HEK293T (cell line): ENCODE results near the gene GSTA1.

Source experiments
- ARNT ChIP-seq: fragments of 450-650 bp; IDR thresholded peaks from 2 replicates; pipeline ENCODE4 v1.6.1; 2017; ENCODE audit warnings: mild to moderate bottlenecking
- BHLHE40 ChIP-seq: fragments of 450-650 bp; IDR thresholded peaks from 2 replicates; pipeline ENCODE4 v1.6.1; 2016; ENCODE audit warnings: mild to moderate bottlenecking, moderate library complexity, borderline replicate concordance
- CTBP1 ChIP-seq: fragments of 450-650 bp; IDR thresholded peaks from 2 replicates; pipeline ENCODE4 v1.6.1; 2016; ENCODE audit warnings: borderline replicate concordance
- ELF4 ChIP-seq: fragments of 450-650 bp; IDR thresholded peaks from 2 replicates; pipeline ENCODE4 v1.6.1; 2017; ENCODE audit warnings: antibody characterized with exemption
- FOXA1 ChIP-seq: fragments of 450-650 bp; IDR thresholded peaks from 2 replicates; pipeline ENCODE4 v1.6.1; 2016; ENCODE audit warnings: mild to moderate bottlenecking
- FOXK2 ChIP-seq: fragments of 450-650 bp; IDR thresholded peaks from 2 replicates; pipeline ENCODE4 v1.6.1; 2016; ENCODE audit warnings: mild to moderate bottlenecking
- FOXM1 ChIP-seq: fragments of 450-650 bp; IDR thresholded peaks from 2 replicates; pipeline ENCODE4 v1.6.1; 2017; ENCODE audit warnings: mild to moderate bottlenecking, borderline replicate concordance
- HDGF ChIP-seq: fragments of 450-650 bp; IDR thresholded peaks from 2 replicates; pipeline ENCODE4 v1.6.1; 2017; ENCODE audit warnings: antibody characterized with exemption, borderline replicate concordance
- L3MBTL2 ChIP-seq: fragments of 450-650 bp; conservative IDR thresholded peaks from 2 replicates; pipeline ENCODE4 v1.6.1; 2016; ENCODE audit warnings: mild to moderate bottlenecking
- NFRKB ChIP-seq: fragments of 450-650 bp; IDR thresholded peaks from 2 replicates; pipeline ENCODE4 v1.6.1; 2016; ENCODE audit warnings: mild to moderate bottlenecking, moderate library complexity
- SP1 ChIP-seq: fragments of 450-650 bp; IDR thresholded peaks from 2 replicates; pipeline ENCODE4 v1.6.1; 2017
- SUZ12 ChIP-seq: fragments of 450-650 bp; IDR thresholded peaks from 2 replicates; pipeline ENCODE4 v1.6.1; 2016; ENCODE audit warnings: mild to moderate bottlenecking
- ZNF384 ChIP-seq: fragments of 450-650 bp; IDR thresholded peaks from 2 replicates; pipeline ENCODE4 v1.6.1; 2016
- TF ChIP-seq, protein P1 (sequence below): fragments of 450-650 bp; IDR thresholded peaks from 2 replicates; pipeline ENCODE4 v1.6.1; 2016

DNA sequence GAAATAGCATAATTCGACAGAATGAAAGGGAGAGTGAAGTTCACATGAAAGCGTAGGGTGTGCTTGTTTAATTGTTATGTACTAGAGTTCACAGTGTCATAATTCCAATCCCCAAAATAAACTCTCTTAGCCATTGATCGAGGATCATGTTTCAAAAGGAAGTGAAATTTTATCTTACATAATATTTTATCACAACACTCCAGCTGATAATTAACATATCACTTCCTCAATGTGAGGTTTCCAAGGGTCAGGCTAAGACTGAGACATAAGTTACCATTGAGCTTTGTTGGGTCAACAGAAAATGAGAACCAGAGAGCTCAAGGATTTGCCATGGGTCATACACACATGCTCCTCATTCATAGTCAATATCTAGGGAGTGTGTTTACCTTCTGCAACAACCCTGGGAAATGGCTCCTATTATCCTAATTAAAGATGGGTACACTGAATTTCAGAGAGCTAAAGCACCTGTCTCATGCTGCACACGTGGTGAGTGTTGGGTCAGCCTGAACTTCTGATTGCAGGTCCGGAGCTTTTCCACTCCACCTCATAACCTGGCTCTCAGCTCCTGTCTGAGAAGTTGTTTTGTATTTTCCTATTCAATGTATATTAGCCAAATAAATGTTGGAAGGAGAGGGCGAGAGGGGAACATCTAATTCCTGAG is 43.4 kb downstream of the GSTA1 start:
- TF ChIP-seq, protein P1, sequence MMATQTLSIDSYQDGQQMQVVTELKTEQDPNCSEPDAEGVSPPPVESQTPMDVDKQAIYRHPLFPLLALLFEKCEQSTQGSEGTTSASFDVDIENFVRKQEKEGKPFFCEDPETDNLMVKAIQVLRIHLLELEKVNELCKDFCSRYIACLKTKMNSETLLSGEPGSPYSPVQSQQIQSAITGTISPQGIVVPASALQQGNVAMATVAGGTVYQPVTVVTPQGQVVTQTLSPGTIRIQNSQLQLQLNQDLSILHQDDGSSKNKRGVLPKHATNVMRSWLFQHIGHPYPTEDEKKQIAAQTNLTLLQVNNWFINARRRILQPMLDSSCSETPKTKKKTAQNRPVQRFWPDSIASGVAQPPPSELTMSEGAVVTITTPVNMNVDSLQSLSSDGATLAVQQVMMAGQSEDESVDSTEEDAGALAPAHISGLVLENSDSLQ = no peak
- no peak for TF ChIP-seq FOXA1
- no peak for TF ChIP-seq ELF4
- no peak for TF ChIP-seq NFRKB
- no peak for TF ChIP-seq L3MBTL2
- TF ChIP-seq ARNT = no peak
- TF ChIP-seq ZNF384 = no peak
- no peak for TF ChIP-seq FOXM1
- TF ChIP-seq HDGF = no peak
- no peak for TF ChIP-seq SP1
- TF ChIP-seq BHLHE40 = no peak
- no peak for TF ChIP-seq CTBP1
- TF ChIP-seq FOXK2 = no peak
- TF ChIP-seq SUZ12 = no peak
